ENCODE measurements around the gene MAPK9.

Gene MAPK9

DNA sequence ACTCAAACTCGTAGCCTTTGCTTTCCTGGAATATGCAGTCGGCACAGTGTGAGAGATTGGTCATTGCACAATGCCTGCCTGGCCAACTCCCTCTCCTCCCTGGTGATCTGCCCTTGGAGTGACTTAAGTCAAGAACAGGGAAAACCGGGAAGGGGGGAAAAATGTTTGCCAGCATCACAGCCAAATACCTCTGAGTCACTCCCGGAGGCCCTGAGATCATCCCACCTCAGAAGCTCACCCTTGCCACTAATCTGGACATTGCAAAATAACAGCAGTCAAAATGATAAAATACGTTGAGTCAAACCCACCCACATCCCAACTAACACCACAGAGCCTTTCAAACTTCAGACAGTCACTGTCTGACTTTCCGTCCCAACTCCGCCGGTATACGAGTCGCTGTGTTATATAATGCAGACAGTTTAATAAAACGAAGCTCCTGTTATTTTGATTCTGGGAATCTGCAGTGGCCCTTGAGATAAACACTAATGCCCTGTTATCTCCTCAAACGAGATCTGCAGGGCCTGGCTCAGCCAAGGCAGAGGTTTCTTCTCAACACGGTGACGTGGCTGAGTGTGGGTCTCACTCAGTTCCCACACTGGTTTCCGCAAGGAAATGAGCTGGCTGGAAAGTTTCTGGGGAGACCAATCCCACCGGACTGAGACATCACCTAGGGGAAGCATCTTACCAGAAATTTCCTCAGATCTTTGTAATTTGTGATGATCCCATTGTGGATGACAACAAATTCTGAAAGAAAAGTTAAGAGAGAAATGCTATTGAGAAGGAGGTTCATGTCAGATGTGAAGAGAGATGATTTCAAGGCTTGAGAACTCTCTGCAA, 39.1 kb upstream of the MAPK9 start:
- no peak for TF ChIP-seq POLR2AphosphoS5 (IDR thresholded peaks at IDR 0.05; ENCODE audit: low read depth, low read length)
- TF ChIP-seq, protein P1, sequence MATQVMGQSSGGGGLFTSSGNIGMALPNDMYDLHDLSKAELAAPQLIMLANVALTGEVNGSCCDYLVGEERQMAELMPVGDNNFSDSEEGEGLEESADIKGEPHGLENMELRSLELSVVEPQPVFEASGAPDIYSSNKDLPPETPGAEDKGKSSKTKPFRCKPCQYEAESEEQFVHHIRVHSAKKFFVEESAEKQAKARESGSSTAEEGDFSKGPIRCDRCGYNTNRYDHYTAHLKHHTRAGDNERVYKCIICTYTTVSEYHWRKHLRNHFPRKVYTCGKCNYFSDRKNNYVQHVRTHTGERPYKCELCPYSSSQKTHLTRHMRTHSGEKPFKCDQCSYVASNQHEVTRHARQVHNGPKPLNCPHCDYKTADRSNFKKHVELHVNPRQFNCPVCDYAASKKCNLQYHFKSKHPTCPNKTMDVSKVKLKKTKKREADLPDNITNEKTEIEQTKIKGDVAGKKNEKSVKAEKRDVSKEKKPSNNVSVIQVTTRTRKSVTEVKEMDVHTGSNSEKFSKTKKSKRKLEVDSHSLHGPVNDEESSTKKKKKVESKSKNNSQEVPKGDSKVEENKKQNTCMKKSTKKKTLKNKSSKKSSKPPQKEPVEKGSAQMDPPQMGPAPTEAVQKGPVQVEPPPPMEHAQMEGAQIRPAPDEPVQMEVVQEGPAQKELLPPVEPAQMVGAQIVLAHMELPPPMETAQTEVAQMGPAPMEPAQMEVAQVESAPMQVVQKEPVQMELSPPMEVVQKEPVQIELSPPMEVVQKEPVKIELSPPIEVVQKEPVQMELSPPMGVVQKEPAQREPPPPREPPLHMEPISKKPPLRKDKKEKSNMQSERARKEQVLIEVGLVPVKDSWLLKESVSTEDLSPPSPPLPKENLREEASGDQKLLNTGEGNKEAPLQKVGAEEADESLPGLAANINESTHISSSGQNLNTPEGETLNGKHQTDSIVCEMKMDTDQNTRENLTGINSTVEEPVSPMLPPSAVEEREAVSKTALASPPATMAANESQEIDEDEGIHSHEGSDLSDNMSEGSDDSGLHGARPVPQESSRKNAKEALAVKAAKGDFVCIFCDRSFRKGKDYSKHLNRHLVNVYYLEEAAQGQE (IDR thresholded peaks at IDR 0.05; ENCODE audit: insufficient read depth in 1 of 2, low read depth in 2 of 2, low read length in 2 of 2) = no peak
- TF ChIP-seq SIN3A (IDR thresholded peaks at IDR 0.05; ENCODE audit: borderline replicate concordance, insufficient read depth, low read length) = no peak
- no peak for TF ChIP-seq FOXP2 (optimal IDR thresholded peaks at IDR 0.05; ENCODE audit: borderline replicate concordance, extremely low read depth, extremely low read length, insufficient read depth)
- no peak for TF ChIP-seq TAF1 (IDR thresholded peaks at IDR 0.05; ENCODE audit: borderline replicate concordance, insufficient read depth, low read length)

DNA sequence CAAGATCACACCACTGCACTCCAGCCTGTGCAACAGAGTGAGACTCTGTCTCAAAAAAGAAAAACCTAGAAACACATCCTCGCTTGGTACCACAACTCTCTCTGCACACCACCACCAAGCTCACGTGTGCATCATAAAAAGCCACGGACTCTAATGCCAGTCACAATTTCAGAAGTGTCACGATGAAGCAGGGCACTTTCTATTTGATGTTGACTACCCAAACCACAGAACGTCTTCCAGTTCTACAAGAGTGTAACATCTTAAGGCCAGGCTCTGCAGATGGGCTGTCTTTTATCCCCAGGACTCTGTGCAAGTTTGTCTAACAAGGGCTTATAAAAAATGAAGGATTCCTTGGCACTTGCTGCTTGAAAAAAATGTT, 38.4 kb upstream of the MAPK9 start:
- no peak for TF ChIP-seq FOXP2 (optimal IDR thresholded peaks at IDR 0.05; ENCODE audit: borderline replicate concordance, extremely low read depth, extremely low read length, insufficient read depth)
- no peak for TF ChIP-seq TAF1 (IDR thresholded peaks at IDR 0.05; ENCODE audit: borderline replicate concordance, insufficient read depth, low read length)
- no peak for TF ChIP-seq SIN3A (IDR thresholded peaks at IDR 0.05; ENCODE audit: borderline replicate concordance, insufficient read depth, low read length)
- TF ChIP-seq POLR2AphosphoS5 (IDR thresholded peaks at IDR 0.05; ENCODE audit: low read depth, low read length) = no peak
- TF ChIP-seq, protein P1 (IDR thresholded peaks at IDR 0.05; ENCODE audit: insufficient read depth in 1 of 2, low read depth in 2 of 2, low read length in 2 of 2) = no peak

DNA sequence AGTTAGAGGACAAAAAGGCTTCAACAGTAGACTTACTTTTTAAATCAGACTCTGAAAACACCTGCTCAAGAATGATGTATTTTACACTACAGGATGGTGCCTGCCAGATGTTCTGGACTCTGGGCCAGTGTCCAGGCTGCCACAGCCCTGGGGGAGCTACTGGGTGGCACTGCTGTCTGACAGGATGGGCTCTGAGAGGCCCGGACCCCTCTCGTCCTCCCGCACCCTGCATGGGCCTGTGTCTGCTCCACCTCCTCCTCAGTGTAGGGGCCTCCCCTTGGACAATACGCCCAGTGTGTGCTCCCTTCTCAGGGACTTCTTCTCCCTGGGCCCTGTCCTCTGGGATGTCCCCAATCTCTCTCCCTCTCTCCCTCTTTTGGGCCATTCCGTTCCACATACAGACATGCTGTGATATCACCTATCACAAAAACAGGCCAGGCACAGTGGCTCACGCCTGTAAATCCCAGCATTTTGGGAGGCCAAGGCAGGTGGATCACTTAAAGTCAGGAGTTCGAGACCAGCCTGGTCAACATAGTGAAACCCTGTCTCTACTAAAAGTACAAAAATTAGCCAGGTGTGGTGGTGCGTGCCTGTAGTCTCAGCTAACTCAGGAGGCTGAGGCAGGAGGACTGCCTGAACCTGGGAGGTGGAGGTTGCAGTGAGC, 37.9 kb upstream of the MAPK9 start:
- TF ChIP-seq FOXP2 (optimal IDR thresholded peaks at IDR 0.05; ENCODE audit: borderline replicate concordance, extremely low read depth, extremely low read length, insufficient read depth) (no peak), SIN3A (IDR thresholded peaks at IDR 0.05; ENCODE audit: borderline replicate concordance, insufficient read depth, low read length) (no peak), POLR2AphosphoS5 (IDR thresholded peaks at IDR 0.05; ENCODE audit: low read depth, low read length) (no peak)
- TF ChIP-seq, protein P1 (IDR thresholded peaks at IDR 0.05; ENCODE audit: insufficient read depth in 1 of 2, low read depth in 2 of 2, low read length in 2 of 2) = no peak

DNA sequence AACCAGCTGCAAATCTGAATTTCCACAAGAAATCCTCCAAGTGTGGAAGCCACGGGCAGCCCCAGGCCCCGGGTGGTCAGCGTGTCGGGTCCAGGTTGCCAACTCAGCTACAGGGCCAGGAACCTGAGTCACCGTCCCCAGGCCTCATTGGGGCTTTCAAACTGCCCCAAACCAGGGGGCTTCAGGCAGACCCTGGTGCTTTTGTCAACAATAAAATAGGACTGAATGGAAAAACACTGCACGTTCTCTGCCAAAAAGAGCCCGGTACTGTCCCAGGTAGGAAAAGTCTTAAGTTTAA, 37.2 kb upstream of the MAPK9 start:
- TF ChIP-seq TAF1 (IDR thresholded peaks at IDR 0.05; ENCODE audit: borderline replicate concordance, insufficient read depth, low read length) (no peak), SIN3A (IDR thresholded peaks at IDR 0.05; ENCODE audit: borderline replicate concordance, insufficient read depth, low read length) (no peak), FOXP2 (optimal IDR thresholded peaks at IDR 0.05; ENCODE audit: borderline replicate concordance, extremely low read depth, extremely low read length, insufficient read depth) (no peak), POLR2AphosphoS5 (IDR thresholded peaks at IDR 0.05; ENCODE audit: low read depth, low read length) (no peak)
- TF ChIP-seq, protein P1 (IDR thresholded peaks at IDR 0.05; ENCODE audit: insufficient read depth in 1 of 2, low read depth in 2 of 2, low read length in 2 of 2) = no peak

All from PFSK-1 (cell line).